ENCODE results near the gene PTPRN2. TPM values are rescaled to one million over a fixed set of nuclear protein-coding genes. Genes with fewer than 3 reads are reported as not detected.
A peak's percentile ranks its signal among the peaks of the same experiment; 100 is the strongest.

Gene PTPRN2
- total and polyA plus RNA-seq, 8 donors = 12.2 to 49.2 (median 31.8) TPM

- Histone ChIP-seq H3K4me1 (no peaks in the 10 kb centered on the region), H3K27me3 (no peaks in the 10 kb centered on the region), H3K4me3 (no peak overlapping the region), H3K9me3 (no peaks in the 10 kb centered on the region), H3K27ac (no peak overlapping the region), H3K36me3 (no peaks in the 10 kb centered on the region)
- ATAC-seq (no peak), DNase-seq (no peak), FAIRE-seq (no peak)
- TF ChIP-seq CTCF (IDR thresholded peaks at IDR 0.05) = no peak
- intact Hi-C loops (cut with DNase I) = no loop called here
- 52 to 59% methylated on average over 1 of the region's 1 CpG for WGBS, 2 donors
Measured at GRCh38 chr7:158614700-158615099, 27.1 kb upstream of the PTPRN2 start.

- Histone ChIP-seq H3K9me3 (no peaks in the 10 kb centered on the region), H3K27me3 (no peaks in the 10 kb centered on the region), H3K4me1 (no peaks in the 10 kb centered on the region), H3K4me3 (no peak overlapping the region), H3K36me3 (no peaks in the 10 kb centered on the region), H3K27ac (no peak overlapping the region)
- no peak for TF ChIP-seq CTCF (IDR thresholded peaks at IDR 0.05)
- intact Hi-C loops (cut with DNase I) = no loop called here
- peak in 1 of 4 donors; percentile 35 for ATAC-seq
- DNase-seq = no peak
- FAIRE-seq = no peak
- WGBS, 2 donors = 98% methylated on average over 2 of the region's 2 CpGs
Measured at GRCh38 chr7:158613481-158613880, 25.9 kb upstream of the PTPRN2 start.

DNA sequence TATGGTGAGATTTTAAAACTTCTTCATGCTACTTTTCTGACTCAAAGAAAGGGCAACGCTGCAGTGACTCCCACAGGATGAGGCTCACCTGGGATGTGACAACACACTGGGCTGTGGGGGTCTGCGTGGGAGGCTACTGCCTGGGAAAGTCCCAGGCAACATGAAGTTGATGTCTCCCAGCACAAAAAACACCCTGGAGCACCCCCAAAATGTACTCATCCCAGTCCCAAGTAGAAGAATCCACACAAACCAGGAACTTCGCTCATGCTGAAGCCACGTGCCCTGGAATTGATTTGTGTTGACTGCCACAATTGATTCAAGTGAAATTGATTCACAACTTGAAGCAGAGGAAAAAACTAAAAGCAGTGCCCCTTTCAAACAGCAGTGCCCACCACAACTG, 24.9 kb upstream of the PTPRN2 start:
- intact Hi-C loops (cut with DNase I) = no loop called here
- H3K27me3 ChIP-seq = no peaks in the 10 kb centered on the region
- FAIRE-seq (no peak), DNase-seq (no peak), ATAC-seq (no peak)
- H3K36me3 ChIP-seq = no peaks in the 10 kb centered on the region
- WGBS, 2 donors = 94 to 99% methylated on average over 4 of the region's 4 CpGs
- H3K27ac ChIP-seq = no peak overlapping the region
- no peaks in the 10 kb centered on the region for H3K4me1 ChIP-seq
- H3K9me3 ChIP-seq = no peaks in the 10 kb centered on the region
- H3K4me3 ChIP-seq = no peak overlapping the region
- no peak for TF ChIP-seq CTCF (IDR thresholded peaks at IDR 0.05)

DNA sequence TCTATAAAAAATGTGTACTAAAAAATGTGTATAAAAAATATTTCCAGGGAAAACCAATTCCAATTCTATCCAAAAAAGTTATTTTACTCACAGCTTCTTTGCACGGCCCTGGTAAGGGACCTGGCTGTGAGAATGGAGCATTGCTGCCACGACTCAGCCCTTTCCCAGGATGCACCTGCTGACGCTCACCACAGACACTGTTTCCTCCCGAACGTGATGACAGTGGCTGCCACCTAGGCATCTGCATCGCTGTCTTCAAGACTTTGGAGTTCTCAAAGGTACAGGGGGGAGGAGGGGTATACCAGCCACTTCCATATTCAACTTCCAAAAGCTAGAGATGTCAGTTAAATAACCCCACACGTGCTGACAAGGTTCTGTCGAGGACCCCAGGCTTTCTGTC, 23.9 kb upstream of the PTPRN2 start:
- H3K36me3 ChIP-seq = no peaks in the 10 kb centered on the region
- 89 to 92% methylated on average over 8 of the region's 8 CpGs for WGBS, 2 donors
- H3K4me3 ChIP-seq = no peak overlapping the region
- no peak overlapping the region for H3K27ac ChIP-seq
- intact Hi-C loops (cut with DNase I) = no loop called here
- H3K4me1 ChIP-seq = no peaks in the 10 kb centered on the region
- TF ChIP-seq CTCF (IDR thresholded peaks at IDR 0.05) = no peak
- no peak for ATAC-seq
- no peak for DNase-seq
- H3K9me3 ChIP-seq = no peaks in the 10 kb centered on the region
- H3K27me3 ChIP-seq = no peaks in the 10 kb centered on the region
- no peak for FAIRE-seq

GRCh38 chr7:158609313-158609974, 21.8 kb upstream of the PTPRN2 start:
- H3K27ac ChIP-seq = no peak overlapping the region
- no peak for ATAC-seq
- no peak for DNase-seq
- no peak overlapping the region for H3K4me3 ChIP-seq
- no peaks in the 10 kb centered on the region for H3K9me3 ChIP-seq
- WGBS, 2 donors = 92 to 96% methylated on average over 7 of the region's 7 CpGs
- TF ChIP-seq CTCF (IDR thresholded peaks at IDR 0.05) = no peak
- no peaks in the 10 kb centered on the region for H3K27me3 ChIP-seq
- FAIRE-seq = no peak
- no peaks in the 10 kb centered on the region for H3K4me1 ChIP-seq
- H3K36me3 ChIP-seq = no peaks in the 10 kb centered on the region
- intact Hi-C loops (cut with DNase I) = no loop called here
